Pancreas (tissue), 10 donors: ENCODE data around the gene PIWIL4. TPM values are rescaled to one million over a fixed set of nuclear protein-coding genes. Genes with fewer than 3 reads are reported as not detected.

Experiments used
- ATAC-seq, 4 donors: fragments of 200-7000 bp; cut with Tn5 transposase; one replicate each; pipeline versions ENCODE4 v1.8.0 to v1.9.1; 2020; ENCODE audit warnings: mild to moderate bottlenecking in 4 of 4, moderate library complexity in 4 of 4
- DNase-seq, 6 donors: peaks; one replicate each; pipeline ENCODE4 v3.0.0-alpha.2; 2020
- FAIRE-seq: peaks from 2 replicates; lab custom pipeline; 2012; peaks lifted over from hg19 to GRCh38; lab: Jason Lieb, UNC
- H3K27ac ChIP-seq, 4 donors: fragments of 200-600 bp; sonication (generic); 1 replicate in 3 of 4; 2 replicates in 1 of 4; pipeline versions ENCODE4 v1.5.0 to v1.8.0; 2020
- H3K27me3 ChIP-seq, 4 donors: fragments of 200-600 bp; one replicate each; pipeline ENCODE4 v1.8.0; 2021
- H3K36me3 ChIP-seq, 3 donors: fragments of 200-600 bp; sonication (generic) in 1 of 3; one replicate each; pipeline versions ENCODE4 v1.5.0 to v1.8.0; 2020 to 2021
- H3K4me1 ChIP-seq, 3 donors: fragments of 200-600 bp; one replicate each; pipeline ENCODE4 v1.8.0; 2021
- H3K4me3 ChIP-seq, 4 donors: fragments of 200-600 bp; sonication (generic) in 2 of 4; one replicate each; pipeline versions ENCODE4 v1.5.0 to v1.8.0; 2020 to 2021
- H3K9me3 ChIP-seq, 4 donors: fragments of 200-600 bp; one replicate each; pipeline ENCODE4 v1.8.0; 2021
- CTCF ChIP-seq, 4 donors: fragments of 200-600 bp; sonication (generic) in 3 of 4; IDR thresholded peaks; one replicate each; pipeline versions ENCODE4 v1.5.0 to v1.8.0; 2021; ENCODE audit warnings: antibody characterized with exemption in 4 of 4
- WGBS, 2 donors: extraction: QIAGEN DNeasy Blood & Tissue Kit; methylation state at CpG; one replicate each; pipeline ENCODE4 v1.1.7; 2013; 5-methylcytosine and 5-hydroxymethylcytosine counted together
- intact Hi-C, 3 donors: fragments of 100-400 bp; cut with DNase I; formaldehyde crosslinking; loops; one replicate each; pipeline versions ENCODE4 v1.11.1 to v1.14.2; 2022
- polyA plus RNA-seq, 2 donors: library from polyadenylated mRNA; stranded (reverse); fragments of 200-250 nt; gene quantifications; one replicate each; pipeline ENCODE4 v1.2.3, GENCODE V29; 2013
- total RNA-seq, 6 donors: library from RNA; stranded (reverse); fragmentation: NEBNext Ultra II Directional in 4 of 6; extraction: Animal tissue kit (Norgen Biotek cat#: 25700) in 4 of 6; gene quantifications; one replicate each; pipeline versions ENCODE4 v1.2.1 to v1.2.4, GENCODE V29; 2021 to 2023
- donor health status: healthy with polysubstance abuse.
- donor health status: DM: no; HTN: no; CAD: no; lungs with moderate emphysema.
- donor health status: DM: no; HTN: no; CAD: no.
- donor health status: control.
- donor health status: control.
- donor health status: Bipolar disorder and iron deficiency.
- donor health status: DM: yes; HTN: yes; CAD: no.
- donor health status: DM: no; HTN: no; CAD: no.
- donor health status: DM: no; HTN: no; CAD: no.
- donor health status: DM: yes; HTN: yes; CAD: no.

The PIWIL4 gene
- total and polyA plus RNA-seq, 8 donors, result 4.0 to 12.3 (median 5.6) TPM

GRCh38 chr11:94590352-94591041 is 23.3 kb downstream of the PIWIL4 start:
- Histone ChIP-seq H3K4me3 (no peak overlapping the region), H3K9me3 (no peaks in the 10 kb centered on the region), H3K4me1 (no peaks in the 10 kb centered on the region), H3K36me3 (peaks cover 0 to 7% (median 2%) of the 10 kb centered on the region in 3 donors), H3K27me3 (no peaks in the 10 kb centered on the region), H3K27ac (no peak overlapping the region)
- intact Hi-C loops, result loop anchor here in 1 of 3 donors (10.0 kb wide), 1 partner anchor 66 kb away; no protein-coding TSS in a partner anchor
- WGBS, 2 donors, result 61 to 65% methylated on average over 6 of the region's 6 CpGs
- no peak for TF ChIP-seq CTCF (IDR thresholded peaks at IDR 0.05)
- ATAC-seq (no peak), FAIRE-seq (no peak), DNase-seq (no peak)

DNA sequence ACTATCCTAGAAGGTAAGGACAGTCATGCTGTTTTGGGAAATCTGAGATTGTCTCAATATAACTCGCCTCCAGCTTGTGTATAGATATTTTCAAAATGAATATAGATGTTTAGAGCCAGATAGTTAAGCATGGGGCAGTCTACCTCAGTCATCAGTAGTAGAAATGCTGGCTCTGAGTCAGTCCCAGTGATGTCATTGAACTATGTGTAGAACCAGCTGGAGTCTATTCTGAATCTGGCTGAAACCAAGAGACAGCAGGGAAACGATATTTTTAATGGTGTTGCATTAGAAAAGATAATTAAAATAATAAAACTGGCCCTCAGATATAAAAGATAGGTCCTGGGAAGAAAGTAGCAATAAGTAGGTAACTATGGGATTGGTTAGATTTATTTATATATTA is 25.9 kb downstream of the PIWIL4 start:
- H3K4me3 ChIP-seq, result no peak overlapping the region
- 71 to 74% methylated on average over 2 of the region's 2 CpGs for WGBS, 2 donors
- H3K9me3 ChIP-seq, result no peaks in the 10 kb centered on the region
- no peak for TF ChIP-seq CTCF (IDR thresholded peaks at IDR 0.05)
- intact Hi-C loops, result loop anchor here in 1 of 3 donors (10.0 kb wide), 1 partner anchor 68 kb away; no protein-coding TSS in a partner anchor
- ATAC-seq (peak in 1 of 4 donors; percentile 60), FAIRE-seq (no peak), DNase-seq (no peak)
- H3K27me3 ChIP-seq, result no peaks in the 10 kb centered on the region
- peaks cover 0 to 8% (median 7%) of the 10 kb centered on the region in 3 donors for H3K36me3 ChIP-seq
- no peak overlapping the region for H3K27ac ChIP-seq
- H3K4me1 ChIP-seq, result no peaks in the 10 kb centered on the region

GRCh38 chr11:94595076-94595475 is 27.9 kb downstream of the PIWIL4 start:
- Histone ChIP-seq H3K4me3 (no peak overlapping the region), H3K4me1 (no peaks in the 10 kb centered on the region), H3K9me3 (no peaks in the 10 kb centered on the region), H3K36me3 (peaks cover 0 to 8% (median 7%) of the 10 kb centered on the region in 3 donors), H3K27me3 (no peaks in the 10 kb centered on the region), H3K27ac (no peak overlapping the region)
- DNase-seq (no peak), FAIRE-seq (no peak), ATAC-seq (no peak)
- intact Hi-C loops, result loop anchor here in 1 of 3 donors (10.0 kb wide), 1 partner anchor 70 kb away; no protein-coding TSS in a partner anchor
- no peak for TF ChIP-seq CTCF (IDR thresholded peaks at IDR 0.05)
- WGBS, 2 donors, result 92 to 94% methylated on average over 6 of the region's 6 CpGs

DNA sequence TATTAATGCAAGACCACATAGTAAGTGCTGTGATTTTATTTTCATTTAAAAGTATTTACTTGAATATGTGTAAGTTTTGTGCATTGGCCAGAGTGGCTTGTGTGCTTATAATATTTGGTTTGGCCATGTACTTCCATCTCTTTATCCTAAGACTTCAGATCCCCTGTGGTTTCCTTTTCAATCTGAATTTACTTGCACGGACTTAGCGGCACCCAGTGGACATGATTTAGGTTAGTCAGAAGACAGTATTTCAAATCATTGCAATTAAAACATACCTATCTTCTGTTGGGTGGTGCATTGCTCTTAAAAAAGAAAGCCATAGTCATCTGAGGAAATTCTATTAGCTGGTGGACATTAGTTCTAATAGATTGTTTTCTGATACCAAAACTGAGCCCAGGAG is 30.7 kb downstream of the PIWIL4 start:
- WGBS, 2 donors, result 58 to 76% methylated on average over 2 of the region's 2 CpGs
- intact Hi-C loops, result loop anchor here in 1 of 3 donors (10.0 kb wide), 1 partner anchor 73 kb away; no protein-coding TSS in a partner anchor
- no peak for TF ChIP-seq CTCF (IDR thresholded peaks at IDR 0.05)
- H3K36me3 ChIP-seq, result peaks cover 0 to 8% (median 0%) of the 10 kb centered on the region in 3 donors
- H3K27me3 ChIP-seq, result no peaks in the 10 kb centered on the region
- FAIRE-seq, result no peak
- ATAC-seq, result no peak
- DNase-seq, result peak in 1 of 6 donors; percentile 16
- H3K27ac ChIP-seq, result no peak overlapping the region
- H3K4me3 ChIP-seq, result no peak overlapping the region
- H3K4me1 ChIP-seq, result peaks cover 0 to 15% (median 8%) of the 10 kb centered on the region in 3 donors
- H3K9me3 ChIP-seq, result no peaks in the 10 kb centered on the region

DNA sequence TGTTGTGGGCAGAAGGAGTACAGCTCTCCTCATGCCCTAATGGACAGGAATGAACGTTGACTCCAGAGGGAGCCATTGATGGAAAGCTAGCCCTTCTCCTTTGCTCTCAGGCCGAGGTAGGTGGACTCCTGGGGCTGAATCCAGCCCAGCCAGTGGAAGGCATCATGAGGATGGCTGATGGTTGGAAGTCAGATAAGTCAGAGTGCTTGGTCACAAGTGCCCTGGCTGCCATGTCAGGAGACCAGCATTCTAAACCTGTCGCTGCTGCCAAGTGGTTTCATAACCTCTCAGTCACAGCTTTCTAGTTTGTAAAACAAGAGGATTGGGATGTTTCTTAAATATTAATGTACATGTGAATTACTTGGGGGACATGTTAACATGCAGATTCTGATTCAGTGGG is 32.3 kb downstream of the PIWIL4 start:
- 74 to 90% methylated on average over 3 of the region's 3 CpGs for WGBS, 2 donors
- intact Hi-C loops, result loop anchor here in 1 of 3 donors (10.0 kb wide), 1 partner anchor 75 kb away; no protein-coding TSS in a partner anchor

More for the DNA sequence above, 32.3 kb downstream of the PIWIL4 start:
- Histone ChIP-seq H3K36me3 (peaks cover 0 to 8% (median 0%) of the 10 kb centered on the region in 3 donors), H3K4me1 (peaks cover 0 to 22% (median 8%) of the 10 kb centered on the region in 3 donors), H3K9me3 (no peaks in the 10 kb centered on the region), H3K27me3 (no peaks in the 10 kb centered on the region), H3K4me3 (no peak overlapping the region), H3K27ac (no peak overlapping the region)
- no peak for TF ChIP-seq CTCF (IDR thresholded peaks at IDR 0.05)
- DNase-seq (no peak), FAIRE-seq (no peak), ATAC-seq (no peak)
